ENCODE data around the gene FRRS1. TPM values are rescaled to one million over a fixed set of nuclear protein-coding genes. Genes with fewer than 3 reads are reported as not detected.

Gene FRRS1
- total and polyA plus RNA-seq, 2 experiments from 2014 or later = 0.34 to 6.8 TPM

- H3K4me1 Mint-ChIP-seq = peaks cover 7% of the 10 kb centered on the region; the same call in 2 of the 3 replicates
- Histone ChIP-seq H3K9me2 (ENCODE audit: insufficient read depth) (0 out of 2 replicates have a peak, but pooled peaks cover 2% of the 10 kb centered on the region), H3K27ac (ENCODE audit: low read depth) (no peak overlapping the region), H3K36me3 (ENCODE audit: insufficient read depth) (no peaks in the 10 kb centered on the region), H3K4me3 (no peak overlapping the region), H2AFZ (no peak overlapping the region), H3K4me1 (ENCODE audit: insufficient read depth) (no peaks in the 10 kb centered on the region), H4K20me1 (replicated peaks; ENCODE audit: insufficient read depth) (no peaks in the 10 kb centered on the region), H3K79me2 (replicated peaks; ENCODE audit: insufficient read depth) (no peaks in the 10 kb centered on the region), H3K4me2 (no peak overlapping the region), H3F3A (replicated peaks; ENCODE audit: low read depth) (no peaks in the 10 kb centered on the region), H3K27me3 (ENCODE audit: insufficient read depth) (no peaks in the 10 kb centered on the region)
- H3K27me3 Mint-ChIP-seq (ENCODE audit: insufficient read depth, low read depth, poor library complexity) = no peaks in the 10 kb centered on the region
- H3K4me3 Mint-ChIP-seq = no peak overlapping the region
- H3K9me3 Mint-ChIP-seq = no peaks in the 10 kb centered on the region
- 0 out of 2 replicates have a peak overlapping the region, but pooled peaks have one; percentile 1 for H3K27ac Mint-ChIP-seq
- no peak for DNase-seq (ENCODE audit: low spot score)
- TF ChIP-seq ZNF114 (CRISPR knock-in tag; IDR thresholded peaks at IDR 0.05) = no peak
- no peak for TF ChIP-seq EZH2phosphoT487 (IDR thresholded peaks at IDR 0.05; ENCODE audit: unreplicated experiment)
- no peak for TF ChIP-seq POLR2AphosphoS5 (IDR thresholded peaks at IDR 0.05; ENCODE audit: low read depth)
- no peak for TF ChIP-seq NANOG (IDR thresholded peaks at IDR 0.05; ENCODE audit: borderline replicate concordance)
- TF ChIP-seq, protein P1, sequence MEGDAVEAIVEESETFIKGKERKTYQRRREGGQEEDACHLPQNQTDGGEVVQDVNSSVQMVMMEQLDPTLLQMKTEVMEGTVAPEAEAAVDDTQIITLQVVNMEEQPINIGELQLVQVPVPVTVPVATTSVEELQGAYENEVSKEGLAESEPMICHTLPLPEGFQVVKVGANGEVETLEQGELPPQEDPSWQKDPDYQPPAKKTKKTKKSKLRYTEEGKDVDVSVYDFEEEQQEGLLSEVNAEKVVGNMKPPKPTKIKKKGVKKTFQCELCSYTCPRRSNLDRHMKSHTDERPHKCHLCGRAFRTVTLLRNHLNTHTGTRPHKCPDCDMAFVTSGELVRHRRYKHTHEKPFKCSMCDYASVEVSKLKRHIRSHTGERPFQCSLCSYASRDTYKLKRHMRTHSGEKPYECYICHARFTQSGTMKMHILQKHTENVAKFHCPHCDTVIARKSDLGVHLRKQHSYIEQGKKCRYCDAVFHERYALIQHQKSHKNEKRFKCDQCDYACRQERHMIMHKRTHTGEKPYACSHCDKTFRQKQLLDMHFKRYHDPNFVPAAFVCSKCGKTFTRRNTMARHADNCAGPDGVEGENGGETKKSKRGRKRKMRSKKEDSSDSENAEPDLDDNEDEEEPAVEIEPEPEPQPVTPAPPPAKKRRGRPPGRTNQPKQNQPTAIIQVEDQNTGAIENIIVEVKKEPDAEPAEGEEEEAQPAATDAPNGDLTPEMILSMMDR (conservative IDR thresholded peaks at IDR 0.05; ENCODE audit: low read depth in 2 of 2) = no peak
- TF ChIP-seq STAT1 (IDR thresholded peaks at IDR 0.05; ENCODE audit: unreplicated experiment) = no peak
- TF ChIP-seq JUNB (IDR thresholded peaks at IDR 0.05; ENCODE audit: unreplicated experiment) = no peak
- TF ChIP-seq ZNF331 (CRISPR knock-in tag; IDR thresholded peaks at IDR 0.05; ENCODE audit: low read depth) = no peak
- TF ChIP-seq CREB1 (CRISPR knock-in tag; IDR thresholded peaks at IDR 0.05; ENCODE audit: low read depth) = no peak
- TF ChIP-seq, protein P2, sequence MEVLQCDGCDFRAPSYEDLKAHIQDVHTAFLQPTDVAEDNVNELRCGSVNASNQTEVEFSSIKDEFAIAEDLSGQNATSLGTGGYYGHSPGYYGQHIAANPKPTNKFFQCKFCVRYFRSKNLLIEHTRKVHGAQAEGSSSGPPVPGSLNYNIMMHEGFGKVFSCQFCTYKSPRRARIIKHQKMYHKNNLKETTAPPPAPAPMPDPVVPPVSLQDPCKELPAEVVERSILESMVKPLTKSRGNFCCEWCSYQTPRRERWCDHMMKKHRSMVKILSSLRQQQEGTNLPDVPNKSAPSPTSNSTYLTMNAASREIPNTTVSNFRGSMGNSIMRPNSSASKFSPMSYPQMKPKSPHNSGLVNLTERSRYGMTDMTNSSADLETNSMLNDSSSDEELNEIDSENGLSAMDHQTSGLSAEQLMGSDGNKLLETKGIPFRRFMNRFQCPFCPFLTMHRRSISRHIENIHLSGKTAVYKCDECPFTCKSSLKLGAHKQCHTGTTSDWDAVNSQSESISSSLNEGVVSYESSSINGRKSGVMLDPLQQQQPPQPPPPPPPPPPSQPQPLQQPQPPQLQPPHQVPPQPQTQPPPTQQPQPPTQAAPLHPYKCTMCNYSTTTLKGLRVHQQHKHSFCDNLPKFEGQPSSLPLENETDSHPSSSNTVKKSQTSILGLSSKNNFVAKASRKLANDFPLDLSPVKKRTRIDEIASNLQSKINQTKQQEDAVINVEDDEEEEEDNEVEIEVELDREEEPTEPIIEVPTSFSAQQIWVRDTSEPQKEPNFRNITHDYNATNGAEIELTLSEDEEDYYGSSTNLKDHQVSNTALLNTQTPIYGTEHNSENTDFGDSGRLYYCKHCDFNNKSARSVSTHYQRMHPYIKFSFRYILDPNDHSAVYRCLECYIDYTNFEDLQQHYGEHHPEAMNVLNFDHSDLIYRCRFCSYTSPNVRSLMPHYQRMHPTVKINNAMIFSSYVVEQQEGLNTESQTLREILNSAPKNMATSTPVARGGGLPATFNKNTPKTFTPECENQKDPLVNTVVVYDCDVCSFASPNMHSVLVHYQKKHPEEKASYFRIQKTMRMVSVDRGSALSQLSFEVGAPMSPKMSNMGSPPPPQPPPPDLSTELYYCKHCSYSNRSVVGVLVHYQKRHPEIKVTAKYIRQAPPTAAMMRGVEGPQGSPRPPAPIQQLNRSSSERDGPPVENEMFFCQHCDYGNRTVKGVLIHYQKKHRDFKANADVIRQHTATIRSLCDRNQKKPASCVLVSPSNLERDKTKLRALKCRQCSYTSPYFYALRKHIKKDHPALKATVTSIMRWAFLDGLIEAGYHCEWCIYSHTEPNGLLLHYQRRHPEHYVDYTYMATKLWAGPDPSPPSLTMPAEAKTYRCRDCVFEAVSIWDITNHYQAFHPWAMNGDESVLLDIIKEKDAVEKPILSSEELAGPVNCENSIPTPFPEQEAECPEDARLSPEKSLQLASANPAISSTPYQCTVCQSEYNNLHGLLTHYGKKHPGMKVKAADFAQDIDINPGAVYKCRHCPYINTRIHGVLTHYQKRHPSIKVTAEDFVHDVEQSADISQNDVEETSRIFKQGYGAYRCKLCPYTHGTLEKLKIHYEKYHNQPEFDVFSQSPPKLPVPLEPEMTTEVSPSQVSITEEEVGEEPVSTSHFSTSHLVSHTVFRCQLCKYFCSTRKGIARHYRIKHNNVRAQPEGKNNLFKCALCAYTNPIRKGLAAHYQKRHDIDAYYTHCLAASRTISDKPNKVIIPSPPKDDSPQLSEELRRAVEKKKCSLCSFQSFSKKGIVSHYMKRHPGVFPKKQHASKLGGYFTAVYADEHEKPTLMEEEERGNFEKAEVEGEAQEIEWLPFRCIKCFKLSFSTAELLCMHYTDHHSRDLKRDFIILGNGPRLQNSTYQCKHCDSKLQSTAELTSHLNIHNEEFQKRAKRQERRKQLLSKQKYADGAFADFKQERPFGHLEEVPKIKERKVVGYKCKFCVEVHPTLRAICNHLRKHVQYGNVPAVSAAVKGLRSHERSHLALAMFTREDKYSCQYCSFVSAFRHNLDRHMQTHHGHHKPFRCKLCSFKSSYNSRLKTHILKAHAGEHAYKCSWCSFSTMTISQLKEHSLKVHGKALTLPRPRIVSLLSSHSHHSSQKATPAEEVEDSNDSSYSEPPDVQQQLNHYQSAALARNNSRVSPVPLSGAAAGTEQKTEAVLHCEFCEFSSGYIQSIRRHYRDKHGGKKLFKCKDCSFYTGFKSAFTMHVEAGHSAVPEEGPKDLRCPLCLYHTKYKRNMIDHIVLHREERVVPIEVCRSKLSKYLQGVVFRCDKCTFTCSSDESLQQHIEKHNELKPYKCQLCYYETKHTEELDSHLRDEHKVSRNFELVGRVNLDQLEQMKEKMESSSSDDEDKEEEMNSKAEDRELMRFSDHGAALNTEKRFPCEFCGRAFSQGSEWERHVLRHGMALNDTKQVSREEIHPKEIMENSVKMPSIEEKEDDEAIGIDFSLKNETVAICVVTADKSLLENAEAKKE (CRISPR knock-in tag; IDR thresholded peaks at IDR 0.05) = no peak
- TF ChIP-seq, protein P3, sequence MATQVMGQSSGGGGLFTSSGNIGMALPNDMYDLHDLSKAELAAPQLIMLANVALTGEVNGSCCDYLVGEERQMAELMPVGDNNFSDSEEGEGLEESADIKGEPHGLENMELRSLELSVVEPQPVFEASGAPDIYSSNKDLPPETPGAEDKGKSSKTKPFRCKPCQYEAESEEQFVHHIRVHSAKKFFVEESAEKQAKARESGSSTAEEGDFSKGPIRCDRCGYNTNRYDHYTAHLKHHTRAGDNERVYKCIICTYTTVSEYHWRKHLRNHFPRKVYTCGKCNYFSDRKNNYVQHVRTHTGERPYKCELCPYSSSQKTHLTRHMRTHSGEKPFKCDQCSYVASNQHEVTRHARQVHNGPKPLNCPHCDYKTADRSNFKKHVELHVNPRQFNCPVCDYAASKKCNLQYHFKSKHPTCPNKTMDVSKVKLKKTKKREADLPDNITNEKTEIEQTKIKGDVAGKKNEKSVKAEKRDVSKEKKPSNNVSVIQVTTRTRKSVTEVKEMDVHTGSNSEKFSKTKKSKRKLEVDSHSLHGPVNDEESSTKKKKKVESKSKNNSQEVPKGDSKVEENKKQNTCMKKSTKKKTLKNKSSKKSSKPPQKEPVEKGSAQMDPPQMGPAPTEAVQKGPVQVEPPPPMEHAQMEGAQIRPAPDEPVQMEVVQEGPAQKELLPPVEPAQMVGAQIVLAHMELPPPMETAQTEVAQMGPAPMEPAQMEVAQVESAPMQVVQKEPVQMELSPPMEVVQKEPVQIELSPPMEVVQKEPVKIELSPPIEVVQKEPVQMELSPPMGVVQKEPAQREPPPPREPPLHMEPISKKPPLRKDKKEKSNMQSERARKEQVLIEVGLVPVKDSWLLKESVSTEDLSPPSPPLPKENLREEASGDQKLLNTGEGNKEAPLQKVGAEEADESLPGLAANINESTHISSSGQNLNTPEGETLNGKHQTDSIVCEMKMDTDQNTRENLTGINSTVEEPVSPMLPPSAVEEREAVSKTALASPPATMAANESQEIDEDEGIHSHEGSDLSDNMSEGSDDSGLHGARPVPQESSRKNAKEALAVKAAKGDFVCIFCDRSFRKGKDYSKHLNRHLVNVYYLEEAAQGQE (IDR thresholded peaks at IDR 0.05; ENCODE audit: unreplicated experiment) = no peak
- H3K36me3 Mint-ChIP-seq (ENCODE audit: low read depth) = no peaks in the 10 kb centered on the region
- no peak for ATAC-seq
These were observed 92.0 kb downstream of the FRRS1 start for GRCh38 chr1:99674115-99675064.
